GM19035 (cell line): ENCODE measurements around the gene HS6ST2.
A peak's percentile ranks its signal among the peaks of the same experiment; 100 is the strongest.

Experiments used
- ATAC-seq: cut with Tn5 transposase; IDR thresholded peaks from one replicate; pipeline ENCODE4 v1.9.1; 2021; ENCODE audit not compliant: unreplicated experiment

HS6ST2 gene

DNA sequence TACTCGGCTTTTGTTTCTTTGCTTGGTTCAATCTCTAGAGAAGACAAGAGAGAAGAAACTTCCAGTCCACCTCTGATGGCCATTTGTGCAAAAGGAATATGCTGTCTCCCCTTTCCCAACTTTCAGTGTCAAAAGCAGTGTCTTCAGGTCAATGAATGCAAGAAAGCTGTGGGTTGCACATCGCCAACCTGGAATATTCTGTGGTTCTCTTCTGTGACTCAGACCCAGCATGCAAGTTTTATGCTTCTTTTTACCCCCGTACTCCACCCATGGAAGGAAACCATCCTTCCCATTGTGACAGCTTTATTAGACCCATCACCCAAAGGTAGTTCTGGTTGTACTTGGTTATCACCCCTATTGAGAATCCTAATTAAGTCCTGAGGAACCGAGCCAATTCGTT is 334.0 kb downstream of the HS6ST2 start:
- no peak for ATAC-seq

DNA sequence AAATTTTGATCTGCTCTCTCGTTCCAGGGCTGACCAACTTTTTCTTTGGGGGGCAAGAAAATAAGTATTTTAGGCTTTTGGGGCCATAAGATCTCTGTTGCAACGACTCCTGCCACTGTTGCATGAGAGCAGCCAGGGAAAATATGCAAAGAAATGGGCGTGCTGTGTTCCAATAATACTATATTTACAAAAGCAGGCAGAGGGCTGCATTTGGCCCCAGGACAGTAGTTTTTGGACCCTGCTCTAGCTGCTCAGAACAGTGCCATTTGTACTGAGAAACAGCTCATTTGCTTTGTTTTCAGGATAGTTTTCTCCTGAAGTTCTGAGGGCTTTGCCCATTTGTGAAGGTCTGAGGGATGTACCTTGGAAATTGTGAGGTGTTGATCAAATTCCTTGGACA is 334.5 kb downstream of the HS6ST2 start:
- ATAC-seq, result no peak

DNA sequence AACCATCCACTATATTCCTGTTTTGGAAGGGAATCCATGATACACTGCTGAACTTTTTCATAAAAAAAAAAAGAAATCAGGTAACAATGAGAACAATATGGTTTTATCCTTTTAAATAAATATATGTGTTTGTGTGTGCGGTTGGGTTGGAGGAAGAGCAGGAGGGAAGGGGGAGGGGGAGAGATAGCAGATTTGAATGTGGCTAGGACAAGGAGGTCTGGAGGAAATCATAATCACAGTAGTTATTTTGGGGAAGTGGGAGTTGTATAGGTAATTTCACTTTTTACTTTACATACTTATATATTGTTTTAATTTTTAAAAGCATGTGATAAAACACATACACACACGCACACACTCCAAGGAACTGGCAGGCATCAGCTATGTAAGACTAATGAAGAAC is 335.1 kb downstream of the HS6ST2 start:
- ATAC-seq, result no peak

DNA sequence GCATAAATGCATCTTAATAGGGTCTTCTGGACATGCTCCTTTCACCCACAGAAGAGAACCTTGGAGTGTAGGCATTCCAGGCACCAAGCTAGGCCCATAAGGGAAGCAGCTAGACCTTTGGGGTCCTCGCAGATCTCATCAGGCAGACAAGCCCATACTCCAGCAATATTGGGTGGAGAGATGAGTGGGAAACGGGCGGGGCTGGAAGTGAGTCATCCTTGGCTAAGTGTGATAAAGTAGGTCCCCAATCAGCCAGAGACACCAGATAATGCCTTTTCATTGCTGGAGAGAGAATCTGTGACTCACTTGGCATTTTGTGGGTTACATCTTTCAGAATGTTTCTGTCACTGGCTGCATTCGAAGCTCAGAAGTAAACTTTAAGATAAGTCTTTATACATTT is 336.3 kb downstream of the HS6ST2 start:
- no peak for ATAC-seq

DNA sequence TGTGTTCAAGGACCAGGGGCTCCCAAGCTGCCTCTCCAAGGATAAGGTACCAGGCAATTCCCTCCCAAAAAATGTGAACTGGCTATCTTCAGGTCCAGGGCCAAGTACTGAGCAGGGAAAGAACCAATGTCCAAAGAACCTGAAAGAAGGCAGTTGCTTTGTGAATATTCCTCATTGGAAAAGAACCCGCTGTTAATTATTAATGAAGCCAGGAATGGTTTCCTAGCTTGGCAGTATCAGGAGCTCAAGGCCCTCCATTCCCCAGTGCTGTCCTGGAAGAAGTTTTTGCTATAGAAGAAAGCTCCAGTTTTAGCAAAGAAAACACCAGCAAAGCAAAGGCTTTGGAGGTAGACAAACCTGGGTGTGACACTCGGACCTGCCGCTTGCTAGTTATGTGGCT is 339.6 kb downstream of the HS6ST2 start:
- no peak for ATAC-seq

DNA sequence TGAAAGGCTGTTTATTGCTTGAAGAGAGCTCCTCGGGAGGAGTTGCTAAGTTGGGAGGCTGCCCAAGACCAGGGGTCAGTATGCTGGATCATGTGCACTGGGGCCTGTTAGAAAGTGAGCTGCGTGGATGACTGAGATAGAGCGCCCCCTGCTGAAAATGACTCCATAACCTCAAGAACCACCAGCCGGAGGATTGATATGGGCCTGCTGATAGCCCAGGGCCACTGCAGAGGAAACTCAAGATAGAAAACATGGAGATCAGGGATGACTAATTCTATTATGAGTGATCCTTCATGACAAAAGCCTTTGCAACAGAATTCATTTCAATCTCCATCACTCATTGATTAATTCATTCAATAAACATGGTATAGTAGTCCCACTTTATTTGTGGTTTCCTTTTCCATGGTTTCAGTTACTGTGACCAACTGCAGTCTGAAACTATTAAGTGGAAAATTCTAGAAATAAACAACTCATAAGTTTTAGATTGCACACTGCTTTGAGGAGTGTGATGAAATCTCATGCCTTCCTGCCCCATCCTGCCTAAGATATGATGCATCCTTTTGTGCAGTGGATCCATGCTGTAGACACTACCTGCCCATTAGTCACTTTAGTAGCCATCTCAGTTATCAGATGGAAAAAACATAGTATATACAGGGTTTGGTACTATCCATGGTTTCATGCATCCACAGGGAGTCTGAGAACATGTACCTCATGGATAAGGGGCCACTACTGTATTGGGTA is 342.9 kb downstream of the HS6ST2 start:
- ATAC-seq, result no peak

DNA sequence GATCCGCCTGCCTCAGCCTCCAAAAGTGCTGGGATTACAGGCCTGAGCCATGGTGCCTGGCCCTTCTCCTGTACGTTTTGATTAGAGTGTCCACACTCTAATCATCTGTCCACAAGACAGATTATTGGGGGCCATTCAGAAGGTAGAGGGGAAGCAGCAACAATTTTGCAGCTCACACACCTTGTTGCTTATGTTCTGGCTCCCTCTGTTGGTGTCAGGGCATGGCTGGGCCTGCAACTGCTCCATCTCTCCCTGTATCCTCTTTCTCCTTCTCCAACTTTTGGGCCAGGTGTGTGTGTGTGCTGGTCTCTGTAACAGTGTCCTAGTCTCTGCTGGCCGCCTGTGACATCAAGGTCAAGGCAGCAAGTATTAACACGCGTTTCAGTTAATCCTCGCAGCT is 344.1 kb downstream of the HS6ST2 start:
- ATAC-seq, result no peak

DNA sequence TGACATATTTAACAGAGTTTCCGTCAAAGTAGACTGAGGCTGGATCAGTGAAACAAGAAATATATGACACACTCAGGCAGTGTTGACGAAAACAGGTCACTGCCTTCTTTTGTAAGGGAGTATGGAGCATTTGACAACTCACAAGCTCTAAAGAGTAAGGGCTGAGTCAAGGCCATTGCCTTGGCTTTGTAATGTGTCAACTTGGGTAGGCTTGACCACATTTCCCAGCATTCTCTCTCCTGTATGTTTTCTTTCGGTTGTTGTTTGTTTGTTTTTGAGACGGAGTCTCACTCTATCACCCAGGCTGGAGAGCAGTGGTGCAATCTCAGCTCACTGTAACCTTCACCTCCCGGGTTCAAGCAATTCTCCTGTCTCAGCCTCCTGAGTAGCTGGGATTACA is 344.6 kb downstream of the HS6ST2 start:
- no peak for ATAC-seq

DNA sequence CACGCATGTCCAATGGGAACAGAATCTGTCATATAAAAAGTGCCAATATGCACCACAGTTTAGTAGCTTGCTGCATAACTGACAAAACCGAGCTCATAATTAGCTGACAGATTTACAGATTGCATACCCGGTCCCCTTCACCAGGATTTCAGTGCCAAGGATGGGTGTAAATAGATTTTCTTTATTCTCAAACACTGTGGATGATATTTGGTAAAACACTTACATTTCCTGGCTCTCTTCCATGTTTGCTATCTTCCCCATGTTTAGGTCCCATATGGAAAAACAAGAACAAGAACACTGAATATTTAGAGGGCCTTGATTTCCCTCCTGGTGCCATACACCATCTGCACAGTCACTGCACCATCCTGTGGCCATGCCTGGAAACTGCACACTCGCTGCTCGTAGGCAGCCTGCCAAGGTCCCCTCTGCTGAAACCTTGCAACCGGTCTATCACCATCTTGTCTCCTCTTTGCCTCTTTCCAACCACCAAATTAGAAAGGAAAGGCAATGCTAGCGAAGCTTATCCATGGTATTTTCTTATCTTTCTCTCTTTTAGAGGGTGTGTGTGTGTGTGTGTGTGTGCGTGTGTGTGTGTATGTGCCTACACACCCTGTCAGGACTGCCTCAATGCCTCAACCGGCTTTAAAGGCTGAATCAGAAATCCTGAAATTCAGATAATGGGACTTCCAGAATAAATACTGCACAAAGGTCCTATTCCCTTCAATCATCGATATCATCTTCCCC is 345.4 kb downstream of the HS6ST2 start:
- ATAC-seq, result no peak

DNA sequence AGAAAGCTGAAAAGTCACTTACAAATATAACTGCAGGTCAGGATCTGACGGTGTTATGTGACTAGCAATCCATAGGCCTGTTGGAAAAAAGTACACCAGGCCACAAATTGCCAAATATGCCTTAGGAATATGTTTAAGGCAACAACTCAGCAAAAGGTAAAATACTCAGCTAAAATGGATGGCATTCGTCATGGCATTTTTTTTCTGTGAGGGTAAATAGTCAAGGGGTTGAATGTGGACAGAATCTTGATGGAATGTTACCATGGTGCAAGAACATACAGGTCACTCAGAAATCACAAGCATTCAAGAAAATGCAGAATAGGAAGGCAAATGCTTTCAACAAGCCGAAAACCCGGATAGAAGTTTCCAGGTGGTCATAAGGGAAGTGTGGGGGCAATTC is 347.9 kb downstream of the HS6ST2 start:
- no peak for ATAC-seq

DNA sequence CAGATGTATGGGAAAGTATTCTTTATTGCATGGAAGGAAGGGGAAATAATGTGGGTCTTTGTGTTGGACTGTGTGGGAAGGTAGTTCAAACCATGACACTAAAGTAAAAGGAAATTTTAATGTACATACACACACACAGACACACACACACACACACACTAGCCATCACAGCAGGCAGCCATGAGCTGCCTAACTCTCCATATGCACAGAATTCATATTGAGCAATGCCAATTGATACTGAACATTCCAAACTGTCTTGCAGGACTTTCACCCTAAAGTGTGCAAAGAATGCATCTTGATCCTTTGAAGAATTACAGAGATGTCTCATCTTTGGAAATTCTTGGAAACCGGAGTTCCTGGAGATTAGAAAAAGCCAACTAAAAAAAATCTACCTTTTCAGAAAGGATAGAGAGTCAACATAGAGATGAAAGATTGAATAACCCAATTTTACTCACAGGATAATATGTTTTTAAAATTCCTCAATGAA is 349.0 kb downstream of the HS6ST2 start:
- ATAC-seq, result no peak

DNA sequence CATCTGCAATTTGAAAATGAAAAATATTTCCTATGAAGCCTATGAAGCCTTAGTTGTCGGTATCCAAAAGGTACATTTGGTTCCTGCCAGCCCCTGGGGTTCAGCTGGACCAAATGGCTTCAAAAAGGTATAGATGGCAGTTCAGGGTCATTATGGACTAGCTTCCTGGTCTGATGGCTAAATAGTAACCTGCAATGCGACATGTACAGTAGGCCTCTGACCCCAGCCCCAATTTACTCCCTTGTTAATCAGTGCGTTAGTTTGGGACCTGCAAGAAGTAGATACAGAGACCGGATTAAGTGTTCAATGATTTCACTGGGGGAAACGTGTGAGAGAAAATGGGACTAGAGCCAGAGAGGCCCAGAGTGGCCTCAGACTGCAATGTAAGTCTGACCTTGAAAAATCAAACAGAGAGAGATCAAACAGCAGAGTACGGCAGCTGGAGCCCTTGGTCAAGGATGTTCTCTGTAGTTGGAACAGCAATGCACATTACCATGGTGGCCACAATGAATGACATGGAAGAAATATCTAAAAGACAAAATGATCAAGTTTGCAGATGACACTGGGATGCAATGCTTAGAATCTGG is 354.6 kb downstream of the HS6ST2 start:
- no peak for ATAC-seq

DNA sequence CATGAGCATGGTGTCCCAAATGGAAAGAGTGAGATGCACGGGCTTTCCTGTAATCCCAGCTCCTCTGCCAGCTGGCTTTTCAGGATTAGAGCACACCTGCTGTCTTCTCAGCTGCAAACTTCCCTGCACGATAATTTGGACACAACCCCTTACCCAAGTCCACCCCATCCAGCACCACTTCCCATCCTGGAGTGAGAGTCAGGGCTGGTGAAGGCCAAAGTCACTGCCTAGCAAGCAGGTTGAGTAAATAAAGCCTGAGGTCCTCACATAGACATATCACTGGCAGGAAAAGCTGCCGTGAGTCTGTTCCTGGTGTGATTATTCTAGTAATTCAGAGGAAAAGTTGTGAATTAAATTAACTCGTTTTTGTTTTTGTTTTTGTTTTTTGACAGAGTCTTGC is 355.7 kb downstream of the HS6ST2 start:
- no peak for ATAC-seq

DNA sequence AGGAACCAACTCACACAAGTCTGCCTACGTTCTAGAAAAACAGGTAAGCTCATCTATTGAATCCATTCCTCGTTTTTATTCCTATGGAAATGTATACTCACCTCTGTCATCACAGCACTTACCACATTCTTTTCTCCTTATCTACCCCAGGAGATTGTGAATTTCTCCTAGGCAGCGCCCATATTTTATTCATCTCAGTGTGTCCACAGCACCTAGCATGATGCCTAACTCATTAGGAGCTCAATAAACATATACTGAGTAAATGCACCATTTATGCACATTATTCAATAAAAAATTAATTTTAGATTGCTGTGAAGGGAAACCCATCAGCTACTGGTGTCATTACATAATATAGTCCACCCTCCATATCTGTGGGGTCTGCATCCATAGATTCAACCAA is 363.4 kb downstream of the HS6ST2 start:
- no peak for ATAC-seq

DNA sequence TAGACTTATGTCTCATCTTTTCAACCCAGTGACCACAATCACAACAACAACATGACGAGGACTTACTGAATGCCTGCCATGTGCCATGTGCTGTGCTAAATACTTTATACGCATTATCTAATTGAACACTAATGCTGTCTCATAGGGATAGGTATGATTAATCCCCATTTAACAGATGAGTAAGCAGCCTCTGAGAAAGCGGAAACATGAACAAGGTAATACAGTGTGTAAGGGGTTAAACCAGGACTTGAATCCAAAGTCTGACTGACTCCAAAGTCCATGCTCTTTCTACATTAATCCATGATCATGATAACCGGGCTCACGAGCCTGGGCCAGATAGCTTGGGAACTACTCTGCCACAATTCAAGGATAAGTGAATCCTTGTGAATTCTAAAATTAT is 364.3 kb downstream of the HS6ST2 start:
- ATAC-seq, result no peak

DNA sequence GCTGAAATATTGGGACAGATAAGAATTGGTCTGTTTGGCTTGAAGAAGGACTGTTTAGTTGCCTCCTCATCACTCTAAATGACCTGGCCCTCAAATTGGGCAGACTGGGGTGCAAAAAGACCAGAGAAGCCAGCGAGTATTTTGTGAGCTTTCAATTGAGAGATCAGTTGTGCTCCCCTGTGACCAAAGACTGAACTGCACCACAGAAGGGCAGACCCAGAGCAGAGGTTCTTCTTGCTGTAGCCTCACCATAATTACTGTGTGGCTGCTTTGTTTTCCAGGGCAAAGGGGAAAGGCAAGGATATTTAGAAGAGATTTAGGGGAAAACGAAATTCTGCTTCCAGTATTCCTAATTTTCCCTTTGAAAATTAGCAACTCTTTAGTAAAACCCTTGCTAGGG is 365.5 kb downstream of the HS6ST2 start:
- peak; percentile 55 for ATAC-seq

DNA sequence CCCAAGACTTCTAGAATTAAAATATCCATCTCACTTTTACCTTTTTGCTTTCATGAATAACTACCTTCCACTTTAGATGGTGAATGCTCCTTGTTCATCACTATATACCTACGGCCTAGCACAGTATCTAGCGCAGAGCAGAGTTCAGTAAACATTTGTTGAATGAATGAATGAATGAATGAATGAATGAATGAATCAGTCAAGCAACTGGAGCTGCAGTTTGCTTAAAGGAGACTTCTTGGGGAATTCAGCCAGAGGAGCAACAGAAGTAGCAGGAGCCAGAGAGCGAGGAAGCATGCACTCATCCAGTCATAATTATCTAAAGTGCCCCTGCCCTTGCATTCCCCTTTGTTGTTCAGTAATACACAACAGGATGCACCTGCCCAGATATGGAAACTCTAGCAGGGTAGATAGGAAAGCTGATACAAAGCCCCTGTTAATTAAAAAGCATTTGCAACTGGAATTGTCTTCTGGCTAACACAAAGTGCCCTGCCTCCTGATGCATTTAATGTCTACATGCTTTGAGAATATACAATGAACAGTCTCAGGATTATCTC is 366.6 kb downstream of the HS6ST2 start:
- no peak for ATAC-seq

DNA sequence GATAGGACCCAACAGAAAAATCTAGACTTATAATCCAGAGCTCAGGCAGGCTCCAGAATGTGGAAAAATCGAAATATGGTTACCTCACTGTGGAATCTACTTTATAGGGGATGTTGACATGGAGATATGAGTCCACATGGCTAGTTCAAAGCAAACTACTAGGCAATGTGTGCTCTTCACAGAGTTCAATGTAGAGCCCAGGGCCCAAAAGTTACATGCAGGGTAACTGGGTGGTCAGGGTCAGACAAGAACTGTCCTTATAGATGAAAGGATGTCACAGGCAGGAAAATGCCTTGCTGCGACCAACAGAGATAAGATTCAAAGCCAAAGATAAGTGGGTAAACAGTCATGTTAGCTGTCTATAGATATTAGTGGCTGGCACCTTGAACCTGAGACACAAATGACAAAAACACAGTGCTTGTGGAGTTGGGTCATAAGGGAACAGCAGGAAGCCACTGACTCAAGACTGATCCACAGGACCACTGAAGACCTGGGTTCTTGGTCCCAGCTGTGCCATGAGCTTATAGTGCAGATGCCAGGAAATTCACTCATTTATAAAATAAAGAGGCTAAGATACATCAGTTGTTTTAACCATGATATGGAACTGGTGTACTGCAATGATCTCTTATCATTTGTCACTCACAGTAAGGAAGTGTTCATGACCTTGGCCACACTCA is 367.9 kb downstream of the HS6ST2 start:
- ATAC-seq, result no peak

DNA sequence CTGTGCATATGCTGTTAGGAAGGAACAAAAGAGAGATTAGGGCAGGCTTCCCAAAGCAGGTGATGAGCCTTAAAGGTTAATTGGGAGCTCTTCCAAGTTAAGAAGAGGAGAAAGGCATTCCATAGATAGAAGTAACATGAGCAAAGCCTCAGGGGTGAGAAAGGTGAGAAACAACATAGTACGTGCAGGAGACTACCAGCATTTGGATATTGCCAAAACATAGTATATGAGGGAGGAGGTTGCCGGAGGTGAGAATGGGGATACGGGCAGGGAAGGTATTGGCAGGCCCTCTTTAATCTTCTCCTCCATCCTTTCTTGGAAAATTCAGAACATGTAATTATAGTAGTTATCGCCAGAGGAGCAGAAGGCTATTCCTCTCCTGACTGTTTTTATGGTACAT is 373.5 kb downstream of the HS6ST2 start:
- ATAC-seq, result no peak

DNA sequence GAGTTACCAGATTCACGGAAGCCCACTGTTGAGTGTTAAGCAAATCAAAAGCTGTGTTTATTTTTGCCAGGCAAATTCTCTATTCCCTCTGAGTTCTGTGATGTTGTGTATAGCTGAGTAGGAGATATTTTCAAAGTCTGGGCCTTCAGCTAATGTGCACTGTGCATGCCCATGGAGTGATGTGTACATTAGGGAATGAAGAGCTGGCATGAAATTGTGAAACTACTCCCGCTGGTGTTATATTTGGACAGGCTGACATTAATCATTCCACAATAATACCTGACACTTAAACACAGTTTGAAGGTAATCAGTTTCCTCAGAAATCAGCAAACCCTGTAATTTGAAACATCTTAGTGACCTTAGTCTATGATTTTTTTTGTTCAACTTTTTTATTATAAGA is 381.5 kb downstream of the HS6ST2 start:
- no peak for ATAC-seq
